Measurements from ENCODE around the gene ZFYVE28.
"Not testable (repeated sequence)": the region's sequence is repeated elsewhere in the genome, so short reads cannot be mapped to it uniquely, and the experiment has no call there.

ZFYVE28 gene

DNA sequence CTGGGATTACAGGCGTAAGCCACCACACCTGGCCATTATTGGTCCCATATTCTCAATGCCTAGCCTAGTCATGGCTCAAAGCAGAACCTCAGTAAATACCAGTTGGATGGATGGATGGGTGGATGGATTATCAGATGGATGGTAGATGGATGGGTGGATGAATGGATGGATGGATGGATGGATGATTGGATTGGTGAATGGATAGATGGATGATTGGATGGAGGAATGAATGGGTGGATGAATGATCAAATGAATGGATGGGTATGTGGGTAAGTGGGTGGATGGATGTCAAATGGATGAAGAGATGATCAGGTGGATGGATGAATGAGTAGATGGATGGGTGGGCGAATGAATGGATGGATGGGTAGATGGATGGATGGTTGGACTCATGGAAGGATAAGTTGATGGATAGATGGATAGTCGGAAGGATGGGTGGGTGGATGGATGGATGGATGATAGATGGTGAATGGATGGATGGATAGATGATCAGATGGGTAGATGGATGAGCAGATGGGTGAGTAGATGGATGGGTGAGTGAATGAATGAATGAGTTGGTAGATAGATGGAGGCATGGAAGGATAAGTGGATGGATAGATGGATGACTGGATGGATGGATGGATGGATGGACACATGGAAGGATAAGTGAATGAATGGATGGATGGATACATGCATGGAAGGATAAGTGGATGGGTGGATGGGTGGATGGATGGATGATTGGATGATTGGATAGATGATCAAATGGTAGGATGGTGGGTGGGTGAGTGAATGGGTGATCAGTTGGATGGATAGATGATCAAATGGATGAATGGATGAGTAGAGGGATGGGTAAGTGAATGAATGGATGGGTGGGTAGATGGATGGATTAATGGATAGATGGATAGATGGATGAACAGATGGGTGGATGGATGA is 28.5 kb upstream of the ZFYVE28 start:
- DNase-seq: no peak

DNA sequence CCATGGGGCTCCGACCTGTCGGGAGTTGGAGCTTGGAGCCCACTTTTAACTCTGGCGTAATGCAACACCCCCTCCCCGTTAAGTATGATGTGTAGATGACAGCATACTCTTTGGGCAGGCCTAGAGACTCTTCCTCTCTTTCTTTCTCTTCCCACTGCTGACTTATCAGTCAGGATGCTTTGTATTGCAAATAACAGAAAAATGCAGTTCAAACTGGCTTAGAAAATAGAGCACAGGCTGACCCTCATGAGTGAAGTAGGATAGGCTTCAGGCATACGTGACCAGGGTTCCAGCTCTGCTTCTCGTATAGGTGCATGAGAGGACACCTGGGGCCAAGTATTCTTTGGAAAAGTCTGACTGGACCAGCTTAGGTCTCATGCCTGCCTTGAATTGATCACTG is 27.1 kb upstream of the ZFYVE28 start:
- no peak for DNase-seq

GRCh38 chr4:2445130-2445529 is 26.7 kb upstream of the ZFYVE28 start:
- no peak for DNase-seq

- DNase-seq: no peak
Observed at GRCh38 chr4:2443956-2444740, 25.7 kb upstream of the ZFYVE28 start.

- DNase-seq: no peak
Observed at GRCh38 chr4:2443061-2443730, 24.8 kb upstream of the ZFYVE28 start.

- no peak for DNase-seq
Observed at GRCh38 chr4:2442175-2442993, 23.9 kb upstream of the ZFYVE28 start.

DNA sequence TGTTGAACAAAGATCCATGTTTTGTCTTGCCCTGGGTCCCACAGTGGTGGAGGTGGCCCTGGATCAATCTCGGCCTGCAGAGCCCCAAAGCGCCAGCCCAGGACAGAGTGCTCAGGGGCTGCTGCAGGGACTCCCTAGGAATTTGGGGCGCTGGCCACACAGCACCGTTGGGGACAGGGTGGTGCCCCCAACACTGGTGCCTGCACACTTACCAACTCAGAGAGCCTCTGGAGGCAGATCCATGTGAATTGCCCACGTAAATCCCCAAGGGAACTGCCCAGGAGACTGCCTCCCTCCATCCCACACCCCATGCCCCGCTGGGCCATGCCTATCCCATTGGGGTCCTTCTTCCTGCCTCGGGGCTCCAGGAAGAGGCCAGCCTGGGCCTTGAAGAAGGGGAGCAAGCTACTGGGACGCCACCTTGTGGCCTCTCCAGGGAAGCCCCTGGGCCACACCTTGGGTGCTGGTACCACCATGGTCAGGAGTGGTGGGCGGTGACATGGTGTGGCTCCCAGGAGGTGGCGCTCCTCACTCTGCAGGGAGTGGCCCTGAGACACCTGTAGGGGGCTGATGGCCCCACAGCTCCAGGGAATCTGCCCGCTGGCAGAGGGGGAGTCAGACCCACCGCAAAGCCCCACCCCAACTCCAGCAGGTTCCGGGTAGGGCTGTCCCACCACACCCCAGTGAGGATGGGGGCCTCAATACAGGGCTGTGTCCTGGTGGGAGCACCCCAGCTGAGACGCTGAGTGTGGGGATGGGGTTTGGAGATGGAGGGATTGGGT is 23.1 kb upstream of the ZFYVE28 start:
- peak; percentile 77 for DNase-seq

GRCh38 chr4:2438822-2439718 is 20.6 kb upstream of the ZFYVE28 start:
- no peak for DNase-seq

DNA sequence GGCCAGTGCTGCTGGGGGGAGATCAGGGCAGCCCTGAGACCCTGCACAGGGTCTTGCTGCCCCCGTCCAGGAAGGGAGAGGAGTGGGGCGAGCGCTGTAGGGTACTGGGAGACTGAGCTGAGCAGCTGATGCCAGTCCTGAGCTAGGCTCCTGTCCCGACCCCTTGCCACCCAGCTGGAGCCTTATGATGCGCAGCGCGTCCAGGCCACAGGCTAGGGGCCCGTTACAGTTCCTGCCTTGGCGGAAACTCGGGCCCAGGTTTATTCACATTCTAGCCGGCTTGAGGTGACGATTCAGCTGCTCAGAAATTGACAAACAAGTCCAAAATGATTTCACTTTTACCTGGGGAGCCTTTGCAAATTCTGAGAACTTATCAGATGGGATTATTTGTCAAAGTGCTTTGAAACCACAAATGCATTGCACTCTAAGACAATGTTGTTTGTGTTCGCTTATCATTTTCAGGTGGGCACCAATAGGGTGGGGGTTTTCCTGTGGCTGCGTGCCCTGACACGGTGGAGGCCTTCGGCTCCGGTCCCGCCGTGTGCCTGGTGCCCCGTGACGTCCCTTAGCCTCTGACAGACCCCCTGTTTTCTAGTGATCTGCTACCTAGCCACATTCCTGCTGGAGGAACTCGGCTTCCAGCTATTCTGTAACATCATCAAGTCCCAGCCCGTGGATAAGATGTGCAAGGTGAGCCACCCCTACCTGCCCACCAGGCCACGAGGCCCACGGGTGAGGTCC is 19.2 kb upstream of the ZFYVE28 start:
- DNase-seq: no peak

GRCh38 chr4:2436761-2437474 is 18.5 kb upstream of the ZFYVE28 start:
- no peak for DNase-seq

- peak; percentile 18 for DNase-seq
Observed at GRCh38 chr4:2436301-2436700, 17.9 kb upstream of the ZFYVE28 start.

- DNase-seq: no peak
Observed at GRCh38 chr4:2434420-2434819, 16.0 kb upstream of the ZFYVE28 start.

DNA sequence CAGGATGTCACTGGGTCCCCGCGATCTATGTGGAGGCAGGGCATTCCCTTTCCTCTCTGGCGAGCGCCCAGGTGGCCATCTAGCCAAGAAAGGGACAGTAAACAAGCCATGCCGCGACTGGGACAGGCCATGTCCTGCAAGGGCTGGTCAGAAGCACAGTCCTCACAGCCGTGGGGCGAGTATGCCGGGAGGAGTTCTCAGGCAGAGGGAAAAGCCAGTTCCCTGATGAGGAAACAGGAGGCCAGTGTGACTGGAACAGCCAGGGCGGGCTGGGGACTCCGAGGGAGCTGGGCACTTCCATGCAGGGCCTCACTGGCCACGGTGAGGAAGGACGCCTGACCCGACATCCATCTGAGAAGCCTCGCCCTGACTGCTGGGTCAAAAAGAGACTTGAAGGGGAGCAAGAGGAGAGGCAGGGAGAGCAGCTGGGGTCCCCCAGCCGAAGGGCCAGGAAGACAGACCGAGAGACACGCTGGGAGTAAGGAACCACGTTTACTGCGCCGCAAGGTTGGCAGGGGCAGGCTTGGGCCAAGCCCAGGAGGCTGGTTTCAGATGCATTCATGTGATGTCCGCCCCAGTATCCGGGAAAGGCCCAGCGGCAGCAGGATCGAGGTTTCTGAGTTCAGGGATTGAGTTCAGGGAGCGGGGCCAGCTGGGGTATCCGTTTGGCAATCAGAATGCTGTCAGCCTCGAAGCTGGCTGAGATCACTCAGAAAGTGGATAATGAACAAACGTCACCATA is 15.3 kb upstream of the ZFYVE28 start:
- no peak for DNase-seq

- DNase-seq: no peak
Observed at GRCh38 chr4:2432991-2433530, 14.6 kb upstream of the ZFYVE28 start.

GRCh38 chr4:2432004-2432403 is 13.6 kb upstream of the ZFYVE28 start:
- DNase-seq: no peak

GRCh38 chr4:2429945-2430757 is 11.7 kb upstream of the ZFYVE28 start:
- DNase-seq: not testable (repeated sequence)

GRCh38 chr4:2428496-2429213 is 10.2 kb upstream of the ZFYVE28 start:
- DNase-seq: no peak

Measured in CD4-positive, alpha-beta T cell treated with Interleukin-17A for 1 hour (primary cell).